Activated CD8-positive, alpha-beta T cell treated with anti-CD3 and anti-CD28 coated beads, Interleukin-2, amount 10 ng/mL, durations not matched to agents 7 days and 5 days (primary cell): ENCODE measurements around the gene GRK3. TPM values are rescaled to one million over a fixed set of nuclear protein-coding genes. Genes with fewer than 3 reads are reported as not detected.
"Not testable (repeated sequence)": the region's sequence is repeated elsewhere in the genome, so short reads cannot be mapped to it uniquely, and the experiment has no call there.

Source experiments
- ATAC-seq: fragments of 150-1000 bp; cut with Tn5 transposase; one replicate; pipeline ENCODE4 v1.10.0; 2021; ENCODE audit warnings: moderate library complexity
- CTCF ChIA-PET: fragments of 350-600 bp; sonication (Branson Sonifier 250); formaldehyde crosslinking; loops from one replicate; lab custom pipeline; 2021; ENCODE audit warnings: antibody characterized with exemption; lab: Charles Lee
- POLR2A ChIA-PET: fragments of 350-600 bp; sonication (Branson Sonifier 250); formaldehyde crosslinking; loops from one replicate; lab custom pipeline; 2021; ENCODE audit warnings: antibody characterized with exemption; lab: Charles Lee
- DNase-seq: peaks from one replicate; pipeline ENCODE4 v3.0.0-alpha.2; 2020
- H3K27ac Mint-ChIP-seq: one replicate; pipeline ENCODE4 v1.8.0; 2021; ENCODE audit warnings: mild to moderate bottlenecking, mixed read lengths
- H3K27me3 Mint-ChIP-seq: one replicate; pipeline ENCODE4 v1.8.0; 2021; ENCODE audit warnings: low read depth, mixed read lengths
- H3K36me3 Mint-ChIP-seq: one replicate; pipeline ENCODE4 v1.8.0; 2021; ENCODE audit warnings: low read depth, mixed read lengths
- H3K4me1 Mint-ChIP-seq: one replicate; pipeline ENCODE4 v1.8.0; 2021; ENCODE audit warnings: low read depth, mixed read lengths
- H3K4me3 Mint-ChIP-seq: one replicate; pipeline ENCODE4 v1.8.0; 2021; ENCODE audit warnings: mild to moderate bottlenecking, mixed read lengths
- H3K9me3 Mint-ChIP-seq: one replicate; pipeline ENCODE4 v1.8.0; 2022; ENCODE audit warnings: mixed read lengths; ENCODE audit not compliant: insufficient read depth
- total RNA-seq, 2 experiments: library from RNA; stranded (reverse); gene quantifications; one replicate each; pipeline ENCODE4 v1.2.3, GENCODE V29; 2021

The GRK3 gene
- total RNA-seq, 2 experiments from 2014 or later, result 35.0 to 36.6 TPM

- ATAC-seq (peak; percentile 37), DNase-seq (peak; percentile 38)
- Mint-ChIP-seq H3K4me3 (peak overlapping the region; percentile 98), H3K27me3 (no peaks in the 10 kb centered on the region), H3K9me3 (no peaks in the 10 kb centered on the region), H3K4me1 (peaks cover 51% of the 10 kb centered on the region), H3K27ac (peak overlapping the region; percentile 95), H3K36me3 (peaks cover 23% of the 10 kb centered on the region)
- CTCF ChIA-PET, result interaction anchor here (0.7 to 5.2 kb wide), 8 partner anchors 10 to 718 kb away, joined by 3 to 43 read pairs (median 6); no protein-coding TSS in a partner anchor
- POLR2A ChIA-PET, result interaction anchor here (0.6 to 1.8 kb wide), 2 partner anchors 8 to 163 kb away, joined by 3 to 6 read pairs; no protein-coding TSS in a partner anchor
These were observed 653 bp downstream of the GRK3 start for GRCh38 chr22:25564979-25565677.

- no peaks in the 10 kb centered on the region for H3K27me3 Mint-ChIP-seq
- H3K9me3 Mint-ChIP-seq, result no peaks in the 10 kb centered on the region
- ChIA-PET POLR2A (no interaction called here), CTCF (interaction anchor here (0.7 to 5.2 kb wide), 8 partner anchors 9 to 716 kb away, joined by 3 to 43 read pairs (median 5); no protein-coding TSS in a partner anchor)
- ATAC-seq, result no peak
- H3K4me1 Mint-ChIP-seq, result peaks cover 57% of the 10 kb centered on the region
- peaks cover 33% of the 10 kb centered on the region for H3K36me3 Mint-ChIP-seq
- peak overlapping the region; percentile 98 for H3K4me3 Mint-ChIP-seq
- H3K27ac Mint-ChIP-seq, result peak overlapping the region; percentile 27
- no peak for DNase-seq
These were observed 1.9 kb downstream of the GRK3 start for GRCh38 chr22:25566186-25566897.

- peaks cover 38% of the 10 kb centered on the region for H3K36me3 Mint-ChIP-seq
These were observed 2.4 kb downstream of the GRK3 start for GRCh38 chr22:25566898-25567235.

GRCh38 chr22:25567251-25567675 is 2.8 kb downstream of the GRK3 start:
- H3K36me3 Mint-ChIP-seq, result peaks cover 40% of the 10 kb centered on the region
- peak overlapping the region; percentile 58 for H3K27ac Mint-ChIP-seq
- H3K4me1 Mint-ChIP-seq, result peaks cover 56% of the 10 kb centered on the region
- CTCF ChIA-PET, result interaction anchor here (0.7 to 5.2 kb wide), 7 partner anchors 15 to 205 kb away, joined by 3 to 43 read pairs (median 3); no protein-coding TSS in a partner anchor
- DNase-seq (no peak), ATAC-seq (no peak)
- H3K9me3 Mint-ChIP-seq, result no peaks in the 10 kb centered on the region
- peak overlapping the region; percentile 98 for H3K4me3 Mint-ChIP-seq
- POLR2A ChIA-PET, result no interaction called here
- H3K27me3 Mint-ChIP-seq, result no peaks in the 10 kb centered on the region

More at GRCh38 chr22:25566898-25567235, 2.4 kb downstream of the GRK3 start:
- ATAC-seq (no peak), DNase-seq (no peak)
- H3K27me3 Mint-ChIP-seq, result no peaks in the 10 kb centered on the region
- ChIA-PET POLR2A (no interaction called here), CTCF (interaction anchor here (1.3 to 5.2 kb wide), 7 partner anchors 8 to 206 kb away, joined by 3 to 43 read pairs (median 14); no protein-coding TSS in a partner anchor)
- H3K4me3 Mint-ChIP-seq, result peak overlapping the region; percentile 98
- H3K9me3 Mint-ChIP-seq, result no peaks in the 10 kb centered on the region
- peaks cover 54% of the 10 kb centered on the region for H3K4me1 Mint-ChIP-seq
- H3K27ac Mint-ChIP-seq, result peak overlapping the region; percentile 58

- not testable (repeated sequence) for H3K27ac Mint-ChIP-seq, DNase-seq, ATAC-seq, H3K9me3 Mint-ChIP-seq, H3K27me3 Mint-ChIP-seq
- Mint-ChIP-seq H3K4me3 (peak overlapping the region; percentile 98), H3K36me3 (peaks cover 47% of the 10 kb centered on the region), H3K4me1 (peaks cover 58% of the 10 kb centered on the region)
- ChIA-PET POLR2A (interaction anchor here (0.6 kb wide), 1 partner anchor 9 kb away, joined by 3 read pairs; no protein-coding TSS in a partner anchor), CTCF (interaction anchor here (1.0 to 5.2 kb wide), 7 partner anchors 24 to 205 kb away, joined by 3 to 43 read pairs (median 3); no protein-coding TSS in a partner anchor)
These were observed 3.6 kb downstream of the GRK3 start for GRCh38 chr22:25568066-25568465.

GRCh38 chr22:25569361-25569760 is 4.9 kb downstream of the GRK3 start:
- Mint-ChIP-seq H3K9me3 (no peaks in the 10 kb centered on the region), H3K4me1 (peaks cover 49% of the 10 kb centered on the region), H3K36me3 (peaks cover 47% of the 10 kb centered on the region), H3K4me3 (no peak overlapping the region), H3K27me3 (no peaks in the 10 kb centered on the region), H3K27ac (no peak overlapping the region)
- ATAC-seq, result no peak
- DNase-seq, result no peak
- ChIA-PET CTCF (interaction anchor here (0.9 kb wide), 1 partner anchor 10 kb away, joined by 3 read pairs; no protein-coding TSS in a partner anchor), POLR2A (no interaction called here)

- Mint-ChIP-seq H3K27ac (no peak overlapping the region), H3K36me3 (peaks cover 51% of the 10 kb centered on the region), H3K4me3 (no peak overlapping the region), H3K27me3 (no peaks in the 10 kb centered on the region), H3K9me3 (no peaks in the 10 kb centered on the region), H3K4me1 (peaks cover 52% of the 10 kb centered on the region)
- ChIA-PET POLR2A (no interaction called here), CTCF (no interaction called here)
- DNase-seq (no peak), ATAC-seq (no peak)
These were observed 5.5 kb downstream of the GRK3 start for GRCh38 chr22:25569983-25570382.

DNA sequence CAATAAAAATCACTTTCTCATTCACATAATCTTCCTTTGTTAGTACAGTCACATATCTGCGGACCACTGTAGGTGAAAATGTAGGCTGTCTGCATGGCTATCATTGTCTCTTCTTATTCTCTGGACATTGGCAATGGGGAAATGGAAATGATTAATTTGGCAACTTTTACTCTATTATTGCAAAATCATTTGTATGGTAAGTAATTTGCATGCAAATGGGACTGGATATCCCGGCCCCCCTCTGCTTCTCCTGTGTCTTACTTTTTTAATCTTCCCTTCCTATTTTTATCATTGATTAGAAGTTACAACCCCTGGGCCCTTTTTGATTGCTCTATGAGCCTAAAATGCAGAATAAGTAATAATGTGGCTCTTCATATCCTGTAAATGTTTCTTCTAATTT is 6.0 kb downstream of the GRK3 start:
- Mint-ChIP-seq H3K27ac (no peak overlapping the region), H3K9me3 (no peaks in the 10 kb centered on the region), H3K36me3 (peaks cover 49% of the 10 kb centered on the region), H3K4me1 (peaks cover 56% of the 10 kb centered on the region), H3K4me3 (no peak overlapping the region), H3K27me3 (no peaks in the 10 kb centered on the region)
- DNase-seq (no peak), ATAC-seq (no peak)
- ChIA-PET CTCF (no interaction called here), POLR2A (no interaction called here)

DNA sequence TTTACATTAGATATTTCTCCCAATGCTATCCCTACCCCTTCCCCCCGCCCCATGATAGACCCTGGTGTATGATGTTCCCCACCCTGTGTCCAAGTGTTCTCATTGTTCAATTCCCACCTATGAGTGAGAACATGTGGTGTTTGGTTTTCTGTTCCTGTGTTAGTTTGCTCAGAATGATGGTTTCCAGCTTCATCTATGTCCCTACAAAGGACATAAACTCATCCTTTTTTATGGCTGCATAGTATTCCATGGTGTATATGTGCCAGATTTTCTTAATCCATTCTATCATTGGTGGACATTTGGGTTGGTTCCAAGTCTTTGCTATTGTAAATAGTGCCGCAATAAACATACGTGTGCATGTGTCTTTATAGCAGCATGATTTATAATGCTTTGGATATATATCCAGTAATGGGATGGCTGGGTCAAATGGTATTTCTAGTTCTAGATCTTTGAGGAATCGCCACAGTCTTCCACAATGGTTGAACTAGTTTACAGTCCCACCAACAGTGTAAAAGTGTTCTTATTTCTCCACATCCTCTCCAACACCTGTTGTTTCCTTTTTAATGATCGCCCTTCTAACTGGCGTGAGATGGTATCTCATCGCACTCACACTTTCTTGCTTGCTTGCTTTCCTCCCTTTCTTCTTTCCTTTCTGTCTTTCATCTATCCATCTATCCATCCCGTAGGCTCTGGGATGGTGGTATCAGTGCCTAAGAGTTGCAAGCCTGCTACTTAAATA is 7.7 kb downstream of the GRK3 start:
- not testable (repeated sequence) for ATAC-seq, DNase-seq, H3K4me3 Mint-ChIP-seq, H3K9me3 Mint-ChIP-seq, H3K27me3 Mint-ChIP-seq
- H3K4me1 Mint-ChIP-seq, result peaks cover 44% of the 10 kb centered on the region
- POLR2A ChIA-PET, result interaction anchor here (1.3 kb wide), 1 partner anchor 8 kb away, joined by 6 read pairs; the partner anchor contains the start of gene GRK3
- H3K27ac Mint-ChIP-seq, result peak overlapping the region; percentile 9
- CTCF ChIA-PET, result interaction anchor here (1.5 kb wide), 1 partner anchor 29 kb away, joined by 6 read pairs; no protein-coding TSS in a partner anchor
- peaks cover 40% of the 10 kb centered on the region for H3K36me3 Mint-ChIP-seq

DNA sequence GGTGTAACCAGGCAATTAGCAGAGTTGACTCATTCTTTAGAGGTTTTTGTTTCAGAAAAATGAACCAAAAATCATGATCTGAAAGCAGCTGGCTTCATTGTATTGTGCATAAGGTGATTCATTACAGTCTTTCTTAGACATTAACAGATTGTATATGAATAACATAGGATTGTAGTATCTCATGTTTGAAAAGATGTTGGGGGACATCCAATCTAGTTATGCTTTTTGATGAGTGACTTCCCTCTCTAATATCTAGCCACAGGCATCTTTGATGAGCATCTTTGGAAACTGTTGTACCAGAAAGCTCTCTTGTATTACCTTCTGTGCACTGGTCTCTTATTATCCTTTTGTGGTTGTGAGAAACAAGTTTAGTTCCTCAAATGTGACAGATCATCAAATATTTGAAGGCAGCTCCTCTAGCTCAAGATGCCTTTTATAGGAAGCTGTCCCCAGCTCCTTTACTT is 8.3 kb downstream of the GRK3 start:
- Mint-ChIP-seq H3K9me3 (no peaks in the 10 kb centered on the region), H3K4me3 (no peak overlapping the region), H3K4me1 (peaks cover 38% of the 10 kb centered on the region), H3K27me3 (no peaks in the 10 kb centered on the region), H3K36me3 (peaks cover 36% of the 10 kb centered on the region), H3K27ac (peak overlapping the region; percentile 9)
- DNase-seq (no peak), ATAC-seq (no peak)
- ChIA-PET CTCF (interaction anchor here (0.9 to 1.6 kb wide), 5 partner anchors 25 to 201 kb away, joined by 3 to 6 read pairs (median 3); no protein-coding TSS in a partner anchor), POLR2A (interaction anchor here (0.6 to 1.3 kb wide), 2 partner anchors 8 to 47 kb away, joined by 3 to 6 read pairs; partner anchors contain the start of gene GRK3)

GRCh38 chr22:25573841-25574240 is 9.4 kb downstream of the GRK3 start:
- Mint-ChIP-seq H3K4me1 (peaks cover 37% of the 10 kb centered on the region), H3K27me3 (no peaks in the 10 kb centered on the region), H3K36me3 (peaks cover 43% of the 10 kb centered on the region), H3K9me3 (no peaks in the 10 kb centered on the region), H3K4me3 (no peak overlapping the region), H3K27ac (no peak overlapping the region)
- DNase-seq (no peak), ATAC-seq (no peak)
- ChIA-PET POLR2A (interaction anchor here (1.3 kb wide), 1 partner anchor 9 kb away, joined by 6 read pairs; the partner anchor contains the start of gene GRK3), CTCF (interaction anchor here (0.8 to 1.6 kb wide), 6 partner anchors 22 to 199 kb away, joined by 3 to 6 read pairs (median 3); no protein-coding TSS in a partner anchor)
